Measurements from ENCODE around the gene FBXW7.
A peak's percentile ranks its signal among the peaks of the same experiment; 100 is the strongest.

The FBXW7 gene

DNA sequence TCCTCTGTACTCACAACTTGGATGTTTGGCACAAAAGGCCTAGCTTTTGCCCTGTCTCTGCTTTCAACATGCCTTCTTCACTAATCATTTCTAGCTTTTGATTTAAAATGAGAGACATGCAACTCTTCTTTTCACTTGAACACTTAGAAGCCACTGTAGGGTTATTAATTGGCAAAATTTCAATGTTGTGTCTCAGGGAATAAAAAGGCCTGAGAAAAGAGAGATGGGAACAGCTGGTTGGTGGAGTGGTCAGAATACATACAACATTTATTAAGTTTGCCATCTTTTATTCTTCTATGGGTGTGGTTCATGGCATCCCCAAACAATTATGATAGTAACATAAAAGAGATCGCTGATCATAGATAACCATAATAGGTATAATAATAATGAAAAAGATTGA lies 114.3 kb downstream of the FBXW7 start:
- DNase-seq, result no peak

DNA sequence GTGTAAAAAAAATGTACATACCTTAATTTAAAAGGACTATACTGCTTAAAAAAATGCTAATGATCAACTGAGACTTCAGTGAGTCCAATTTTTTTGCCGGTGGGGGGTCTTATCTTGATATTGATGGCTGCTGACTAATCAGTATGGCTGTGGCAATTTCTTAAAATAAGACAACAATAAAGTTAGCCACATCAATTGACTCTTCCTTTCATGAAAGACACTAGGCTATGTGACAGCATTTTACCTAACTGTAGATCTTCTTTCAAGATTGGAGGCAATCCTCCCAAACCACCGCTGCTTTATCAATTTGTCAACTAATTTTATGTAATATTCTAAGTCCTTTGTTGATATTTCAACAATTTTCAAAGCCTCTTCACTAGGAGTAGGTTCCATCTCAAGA lies 116.1 kb downstream of the FBXW7 start:
- no peak for DNase-seq

DNA sequence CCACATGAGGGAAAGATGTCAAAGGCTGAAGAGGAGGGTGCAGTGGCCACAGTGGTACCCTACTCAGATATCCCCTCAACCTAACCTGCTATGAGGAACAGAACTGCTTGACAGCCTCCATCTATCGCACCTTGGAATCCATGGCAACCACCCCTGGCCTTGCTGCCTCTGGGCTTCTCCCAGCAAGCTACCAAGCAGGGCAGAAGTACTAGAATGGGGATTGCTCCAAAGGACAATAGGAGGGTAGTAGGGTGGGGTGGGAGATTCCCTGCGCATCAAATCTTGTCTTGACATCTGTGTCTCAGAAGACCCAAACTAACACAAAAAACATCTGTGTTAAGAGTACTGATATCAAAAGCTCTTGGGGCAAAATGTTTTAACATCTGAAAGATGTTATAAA lies 118.2 kb downstream of the FBXW7 start:
- DNase-seq, result no peak

- no peak for DNase-seq
Observed at GRCh38 chr4:152415980-152416379, 119.9 kb downstream of the FBXW7 start.

DNA sequence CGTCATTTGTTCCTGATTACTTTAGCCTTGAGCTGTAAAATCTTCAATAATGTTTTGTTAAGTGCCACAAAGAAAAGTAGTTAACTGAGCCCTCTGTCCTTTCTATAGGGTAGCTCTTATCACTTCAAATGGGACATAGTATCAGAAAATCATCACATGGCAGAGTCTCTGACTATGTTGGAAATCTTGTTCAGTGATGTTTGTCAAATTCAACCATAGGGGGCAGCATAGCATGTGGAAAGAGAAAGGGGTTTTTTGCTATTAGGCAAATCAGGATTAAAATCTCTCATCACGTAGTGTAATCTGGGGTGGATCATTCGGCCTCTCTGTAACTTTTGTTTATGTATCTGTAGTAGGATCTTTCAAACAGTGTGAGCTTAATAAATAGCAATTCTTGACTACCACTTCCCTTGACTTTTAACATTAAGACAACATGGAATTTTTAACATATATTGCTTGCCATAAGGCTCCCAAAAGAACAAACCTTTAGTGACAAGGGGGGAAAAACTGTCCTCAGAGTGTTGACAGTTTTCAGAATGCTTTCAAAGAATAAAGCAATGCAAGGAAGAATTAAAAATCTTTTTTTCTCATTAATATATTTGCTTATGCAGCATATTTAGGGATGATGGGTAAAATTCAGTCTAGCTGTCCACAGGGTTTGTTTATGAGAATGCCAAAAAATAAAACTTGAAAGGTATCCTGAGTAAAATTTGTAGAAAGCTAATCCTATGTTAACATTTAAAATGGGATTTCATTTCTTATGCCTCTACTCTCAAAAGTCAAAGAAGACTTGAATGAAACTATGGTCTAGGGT lies 127.2 kb downstream of the FBXW7 start:
- DNase-seq, result no peak

DNA sequence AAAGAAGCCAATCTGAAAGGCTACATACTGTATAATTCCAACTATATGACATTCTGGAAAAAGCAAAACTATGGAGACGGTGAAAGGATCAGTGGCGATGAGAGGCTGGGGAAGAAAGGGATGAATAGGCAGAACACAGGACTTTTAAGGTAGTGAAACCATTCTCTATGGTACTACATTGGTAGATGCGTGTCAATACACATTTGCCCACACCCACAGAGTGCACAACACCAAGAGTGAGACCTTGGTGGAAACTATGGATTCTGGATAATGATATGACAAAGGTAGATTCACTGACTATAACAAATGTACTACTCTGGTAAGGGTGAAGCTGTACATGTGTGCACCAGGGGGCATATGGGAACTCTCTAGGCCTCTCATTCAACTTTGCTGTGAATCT lies 134.5 kb downstream of the FBXW7 start:
- DNase-seq, result no peak

DNA sequence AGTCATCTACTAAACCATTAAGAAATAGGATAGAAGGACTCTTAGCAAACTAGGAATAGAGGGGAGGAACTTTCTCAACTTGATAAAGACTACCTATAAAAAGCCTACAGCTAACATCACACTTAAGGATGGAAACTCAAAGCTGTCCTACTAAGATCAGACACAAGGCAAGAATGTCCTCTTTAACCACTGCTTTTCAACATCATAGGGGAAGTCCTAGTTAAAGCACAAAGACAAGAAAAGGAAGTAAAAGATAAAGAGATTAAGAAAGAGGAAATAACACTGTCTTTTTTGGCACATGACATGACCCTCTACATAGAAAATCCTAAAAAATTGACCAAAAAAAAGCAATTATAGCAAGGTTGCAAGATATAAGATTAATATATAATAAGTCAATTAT lies 136.6 kb downstream of the FBXW7 start:
- no peak for DNase-seq

DNA sequence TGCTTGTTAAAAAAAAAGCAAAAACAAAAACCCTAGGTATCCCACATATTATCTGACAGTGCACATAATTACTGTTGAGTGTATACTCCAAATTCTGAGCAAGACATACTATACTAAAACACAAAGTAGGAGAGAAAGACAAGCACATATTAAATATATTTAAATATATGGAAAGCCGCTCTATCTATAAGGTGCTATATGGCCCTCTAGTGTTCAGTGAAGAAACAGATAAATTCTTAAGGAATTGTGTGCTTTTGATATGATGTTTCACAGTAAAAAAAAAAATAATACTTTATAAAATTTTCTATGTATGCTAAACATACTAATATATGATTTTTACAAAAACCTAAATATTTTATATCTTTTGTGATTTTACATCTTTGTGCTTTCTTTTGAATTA lies 137.8 kb downstream of the FBXW7 start:
- DNase-seq, result no peak

DNA sequence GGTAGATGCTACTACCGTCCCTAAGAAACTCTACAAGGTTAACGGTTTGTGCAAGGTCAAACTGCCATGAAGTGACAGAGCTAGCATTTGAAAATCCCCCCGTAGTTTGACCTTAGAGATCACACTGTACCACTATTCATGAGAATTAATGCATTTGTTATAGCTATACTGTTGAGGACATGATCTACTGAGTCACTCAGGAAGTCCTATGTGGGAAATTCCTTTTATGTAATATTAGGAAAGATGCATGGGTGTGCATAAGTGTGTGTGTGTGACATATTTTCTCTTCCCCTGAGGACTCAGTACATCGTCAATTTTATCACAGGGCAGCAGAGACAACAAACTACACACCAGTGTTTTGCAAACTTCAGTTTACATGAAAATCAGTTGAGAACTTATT lies 141.1 kb downstream of the FBXW7 start:
- no peak for DNase-seq

- DNase-seq, result no peak
Observed at GRCh38 chr4:152392079-152392478, 143.8 kb downstream of the FBXW7 start.

GRCh38 chr4:152390216-152390615 lies 145.7 kb downstream of the FBXW7 start:
- DNase-seq, result no peak

- no peak for DNase-seq
Observed at GRCh38 chr4:152389359-152389758, 146.5 kb downstream of the FBXW7 start.

- no peak for DNase-seq
Observed at GRCh38 chr4:152385551-152385950, 150.3 kb downstream of the FBXW7 start.

DNA sequence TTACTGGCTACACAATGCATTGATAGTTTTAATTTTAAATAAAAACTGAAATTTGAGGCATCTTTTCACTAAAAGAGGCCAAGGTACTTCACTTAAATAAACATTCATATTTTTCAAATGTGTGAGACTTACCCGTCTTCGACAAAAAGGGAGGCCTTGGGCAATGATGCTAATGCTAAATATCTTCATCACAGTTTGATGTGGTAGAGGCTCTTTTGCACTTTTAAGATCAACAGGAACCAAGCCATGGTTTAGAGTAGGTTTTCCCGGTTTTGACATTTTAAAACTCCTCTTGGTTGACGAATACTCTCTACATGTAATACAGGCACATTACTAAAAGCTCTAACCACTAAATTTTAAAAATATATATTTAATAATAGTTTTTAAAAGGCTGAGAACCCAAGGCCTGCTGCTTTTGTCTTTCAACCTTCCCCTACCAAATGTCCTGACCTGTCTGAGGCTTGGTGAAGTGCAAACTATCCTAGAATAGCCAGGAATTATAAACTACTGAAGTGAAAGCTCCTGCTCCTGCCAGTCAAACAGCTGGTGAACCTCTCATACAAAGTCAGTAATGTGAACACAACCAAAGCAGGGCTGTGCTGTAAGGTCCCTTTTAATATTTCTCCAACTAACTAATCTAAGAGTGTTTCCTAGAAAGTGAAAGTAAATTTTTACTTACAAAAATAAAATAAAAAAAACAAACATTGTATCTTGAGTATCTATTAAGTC lies 153.7 kb downstream of the FBXW7 start:
- no peak for DNase-seq

DNA sequence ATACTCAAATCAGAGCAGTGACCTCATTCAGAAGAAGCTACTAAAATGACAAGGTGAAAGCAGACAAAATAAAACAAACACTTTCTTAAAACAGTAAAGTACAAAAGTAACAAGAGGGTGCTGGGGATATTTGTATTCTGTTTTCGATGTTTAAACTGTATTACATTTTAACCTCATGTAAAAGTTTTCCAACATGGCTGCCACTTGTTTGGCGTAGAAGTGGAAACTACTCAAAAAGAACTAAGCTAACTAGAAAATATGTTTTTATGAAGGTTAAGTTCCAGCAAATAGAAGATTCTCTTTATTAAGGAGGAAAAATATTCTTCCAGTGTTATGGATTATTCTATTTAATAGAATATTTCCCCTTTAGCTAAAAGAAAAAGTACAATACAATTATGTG lies 155.0 kb downstream of the FBXW7 start:
- no peak for DNase-seq

DNA sequence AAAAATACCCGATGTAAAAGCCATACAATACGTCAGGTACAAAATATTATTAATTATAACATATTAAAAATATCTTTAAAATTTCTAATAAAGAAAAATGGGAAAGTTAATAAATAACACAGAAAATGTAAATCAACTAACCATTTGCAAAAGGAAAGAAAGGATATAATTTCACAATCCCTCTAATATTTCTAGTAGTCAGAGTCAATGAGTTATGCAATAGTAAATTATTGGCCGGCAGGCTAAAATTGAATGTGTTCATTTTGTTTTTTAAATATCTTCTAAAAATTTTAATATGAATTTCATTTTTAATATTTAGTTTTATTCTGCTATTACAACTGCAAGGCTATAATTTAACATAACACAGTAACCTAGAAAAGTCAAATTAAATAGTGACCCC lies 155.7 kb downstream of the FBXW7 start:
- DNase-seq, result no peak

DNA sequence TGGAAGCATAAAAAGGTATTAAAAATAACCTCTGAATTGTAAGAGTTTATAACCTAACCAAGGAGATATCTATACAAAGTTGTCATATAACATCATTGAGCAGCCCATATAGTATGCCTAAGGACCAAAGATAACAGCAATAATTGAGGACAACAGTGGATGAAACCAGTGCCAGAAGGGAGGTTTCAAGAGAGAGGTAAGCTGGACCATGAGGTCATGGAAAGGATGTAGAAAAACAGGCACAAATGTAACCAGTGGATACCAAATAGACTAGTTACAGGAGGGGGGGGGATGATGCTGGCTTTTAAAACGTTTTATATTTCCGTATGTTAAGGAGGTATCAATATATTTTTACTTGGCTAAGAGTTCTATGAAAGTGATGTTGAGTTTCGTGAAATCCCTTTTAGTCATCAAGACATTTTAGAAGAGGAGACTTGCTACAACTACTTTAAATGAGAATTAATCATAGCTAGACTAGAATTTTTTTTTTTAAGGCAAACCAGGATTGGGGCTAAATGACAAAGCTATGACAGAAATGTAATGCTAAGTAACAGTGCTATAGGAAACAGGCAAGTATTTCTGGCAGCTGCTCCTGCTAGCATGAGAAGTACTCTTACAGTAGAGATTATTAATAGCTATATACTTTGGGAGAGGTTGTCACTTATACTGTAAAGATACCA lies 161.1 kb downstream of the FBXW7 start:
- no peak for DNase-seq

DNA sequence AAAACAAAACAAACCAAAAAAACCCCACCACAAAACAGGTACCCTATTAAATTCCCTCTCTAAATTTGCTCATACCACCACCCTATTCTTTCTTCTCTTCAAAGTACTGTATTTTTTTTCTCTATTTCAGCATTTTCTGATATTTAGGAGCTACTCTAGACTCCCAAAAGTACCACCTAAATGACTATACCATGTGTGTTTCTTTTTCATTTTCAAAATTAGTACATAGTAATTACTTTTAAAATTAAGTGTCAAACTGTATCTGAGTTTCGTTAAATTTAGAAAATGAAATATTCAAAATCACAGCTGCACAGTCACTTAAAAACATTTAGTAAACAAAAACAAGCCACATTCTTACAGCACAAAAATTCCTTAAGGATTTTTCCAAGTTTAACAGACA lies 161.7 kb downstream of the FBXW7 start:
- no peak for DNase-seq

DNA sequence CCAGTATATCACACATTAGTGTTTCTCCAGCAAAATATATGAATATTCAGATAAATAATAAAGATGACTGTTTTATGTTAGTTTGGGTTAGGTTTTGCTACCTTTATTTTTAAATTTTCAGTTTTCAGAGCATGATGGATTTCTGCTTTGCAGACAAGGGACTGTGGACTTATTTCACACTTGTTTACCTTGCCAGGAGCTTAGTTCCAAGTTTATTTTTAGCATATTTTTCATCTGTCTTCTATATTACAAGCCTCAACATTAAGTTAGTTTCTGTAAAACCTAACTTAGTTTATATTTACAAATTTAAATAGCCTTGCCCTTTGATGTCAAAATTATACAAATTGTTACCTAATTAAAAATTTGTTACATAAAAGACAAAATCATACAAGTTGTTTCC lies 163.4 kb downstream of the FBXW7 start:
- no peak for DNase-seq

DNA sequence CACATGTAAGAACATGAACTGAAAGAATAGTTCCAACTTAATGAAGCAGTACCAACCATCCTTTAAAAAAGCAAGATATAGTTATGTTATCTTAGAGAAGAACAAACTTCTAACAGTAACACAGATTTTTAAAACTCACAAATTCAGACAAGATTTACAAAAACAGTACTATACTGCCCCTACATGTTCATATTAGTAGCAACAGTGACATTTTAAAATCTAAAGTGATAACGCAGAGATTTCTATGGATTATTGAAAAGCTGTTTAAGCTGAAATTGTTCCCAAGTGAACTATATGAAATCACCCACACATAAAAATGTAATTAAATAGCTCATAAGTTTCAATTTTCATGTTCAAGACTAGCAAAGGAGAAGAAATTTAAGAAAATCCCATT lies 166.0 kb downstream of the FBXW7 start:
- DNase-seq, result no peak

DNA sequence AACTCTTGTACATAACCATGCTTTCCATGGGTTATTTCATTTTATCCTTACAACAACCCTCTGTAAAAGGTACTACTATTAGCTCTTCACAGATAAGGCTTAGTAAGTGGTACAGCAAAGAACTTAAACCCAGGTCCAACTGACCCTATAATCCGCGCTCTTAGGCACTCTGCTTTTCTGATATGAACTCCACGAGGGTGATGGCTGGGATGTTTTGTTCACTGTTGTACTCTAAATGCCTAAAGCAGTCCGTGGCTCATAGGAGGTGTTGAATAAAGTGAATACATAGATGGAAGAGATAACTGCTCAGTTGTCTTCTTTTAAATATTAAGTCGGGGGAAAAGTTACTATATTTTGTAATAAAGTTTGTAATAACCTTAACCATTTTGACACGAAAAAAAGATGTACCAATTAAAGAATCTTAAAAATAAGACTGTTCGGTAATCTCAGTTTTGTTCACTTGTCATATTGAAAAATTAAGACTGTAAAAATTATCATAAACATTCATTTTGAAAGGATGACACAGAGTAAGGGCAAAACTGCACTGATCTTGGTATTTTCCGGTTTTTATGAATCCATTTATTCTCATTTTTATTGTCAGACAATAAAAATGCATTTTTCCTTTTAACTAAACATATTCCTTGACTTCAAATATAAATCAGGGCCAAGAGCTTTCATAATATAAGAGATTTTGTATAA lies 166.5 kb downstream of the FBXW7 start:
- DNase-seq, result no peak

DNA sequence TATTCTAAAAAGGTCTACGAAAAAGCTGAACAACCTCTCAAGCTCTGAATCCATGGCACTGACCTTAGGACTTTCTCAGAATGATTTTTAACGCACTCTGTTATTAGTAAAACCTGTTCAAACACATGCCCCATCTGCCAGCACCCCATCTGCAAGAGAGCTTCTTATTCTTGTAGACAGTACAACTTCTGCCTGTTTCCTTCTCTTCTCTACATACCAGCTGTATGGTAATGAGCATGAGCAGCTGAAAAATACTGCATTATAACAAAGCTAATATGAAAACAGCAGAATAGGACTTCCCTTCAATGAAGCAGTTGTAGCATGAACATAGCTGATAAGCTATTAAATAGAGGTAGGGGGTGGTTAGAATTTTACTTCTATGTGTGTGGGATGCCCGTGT lies 167.9 kb downstream of the FBXW7 start:
- DNase-seq, result peak; percentile 46

DNA sequence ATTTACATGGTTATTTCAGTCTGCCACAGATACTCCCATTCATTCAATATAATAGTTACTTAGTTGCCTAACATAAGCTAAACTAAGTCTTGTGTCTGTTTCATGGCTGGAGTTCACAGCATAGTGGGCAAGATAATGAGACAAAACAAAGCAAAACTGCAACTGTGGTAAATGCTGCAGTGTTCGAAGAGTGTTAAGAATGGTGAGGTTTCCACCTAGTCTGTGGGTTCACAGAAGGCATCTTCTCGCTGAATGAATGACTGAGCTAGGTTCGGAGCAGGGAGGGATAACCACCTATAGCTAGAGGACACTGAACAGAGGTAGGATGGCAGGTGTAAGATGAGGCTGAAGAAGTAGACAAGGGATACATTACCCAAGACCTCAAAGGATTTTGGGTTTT lies 171.0 kb downstream of the FBXW7 start:
- DNase-seq, result no peak
